Vagina (tissue), 2 donors: ENCODE data around the gene ZMIZ1. TPM values are rescaled to one million over a fixed set of nuclear protein-coding genes. Genes with fewer than 3 reads are reported as not detected.

Source experiments
- DNase-seq, 2 donors: peaks; one replicate each; pipeline ENCODE4 v3.0.0-alpha.2; 2017; ENCODE audit errors: extremely low spot score in 2 of 2
- H3K27ac ChIP-seq: fragments of 200-600 bp; sonication (generic); one replicate; pipeline ENCODE4 v1.5.1; 2019
- H3K27me3 ChIP-seq: fragments of 200-600 bp; sonication (generic); one replicate; pipeline ENCODE4 v1.5.1; 2019
- H3K36me3 ChIP-seq, 2 donors: fragments of 200-600 bp; sonication (generic); one replicate each; pipeline ENCODE4 v1.5.1; 2017 to 2019
- H3K4me1 ChIP-seq: fragments of 200-600 bp; sonication (generic); one replicate; pipeline ENCODE4 v1.5.1; 2019
- H3K4me3 ChIP-seq, 2 donors: fragments of 200-600 bp; sonication (generic); 1 replicate in 1 of 2; 2 replicates in 1 of 2; pipeline ENCODE4 v1.5.1; 2016 to 2019
- H3K9me3 ChIP-seq: fragments of 200-600 bp; sonication (generic); one replicate; pipeline ENCODE4 v1.5.1; 2019
- POLR2A ChIP-seq, 2 donors: fragments of 450-650 bp; IDR thresholded peaks; one replicate each; pipeline ENCODE4 v1.6.1; 2017; ENCODE audit warnings: antibody characterized with exemption in 2 of 2, mild to moderate bottlenecking in 2 of 2, moderate library complexity in 2 of 2
- POLR2AphosphoS5 ChIP-seq, 2 donors: sonication (generic); formaldehyde crosslinking; IDR thresholded peaks; one replicate each; pipeline ENCODE4 v1.9.0; 2017; ENCODE audit warnings: antibody characterized with exemption in 2 of 2, mild to moderate bottlenecking in 2 of 2, low read depth in 1 of 2; ENCODE audit not compliant: insufficient read depth in 1 of 2
- intact Hi-C: fragments of 100-400 bp; cut with DNase I; formaldehyde crosslinking; loops from one replicate; pipeline ENCODE4 v1.15.1; 2023
- total RNA-seq: library from RNA; depleted of rRNA; stranded (reverse); fragments of >200 nt; gene quantifications from one replicate; pipeline ENCODE4 v1.2.3, GENCODE V29; 2016
- TF ChIP-seq, protein P1 (sequence below), 3 experiments: fragments of 450-650 bp in 2 of 3; fragments of 200-600 bp in 1 of 3; sonication (generic) in 1 of 3; IDR thresholded peaks; one replicate each; pipeline ENCODE4 v1.5.1; 2017 to 2019; ENCODE audit warnings: antibody characterized with exemption in 3 of 3, mild to moderate bottlenecking in 2 of 3, moderate library complexity in 2 of 3

The ZMIZ1 gene
- total RNA-seq, 1 donor from 2014 or later, result 61.4 TPM

- peak overlapping the region; percentile 80 for H3K27ac ChIP-seq
- TF ChIP-seq POLR2A (IDR thresholded peaks at IDR 0.05) (no peak), POLR2AphosphoS5 (IDR thresholded peaks at IDR 0.05; ENCODE audit: insufficient read depth in 1 of 2, low read depth in 1 of 2) (peak in 1 of 2 donors; percentile 50)
- H3K4me1 ChIP-seq, result peaks cover 89% of the 10 kb centered on the region
- no peaks in the 10 kb centered on the region for H3K36me3 ChIP-seq
- peak overlapping the region; percentile 49 to 78 for H3K4me3 ChIP-seq
- intact Hi-C loops, result no loop called here
- H3K27me3 ChIP-seq, result no peaks in the 10 kb centered on the region
- H3K9me3 ChIP-seq, result no peaks in the 10 kb centered on the region
- DNase-seq, result no peak
Observed at GRCh38 chr10:79242620-79243152, 173.9 kb downstream of the ZMIZ1 start.

GRCh38 chr10:79243181-79244067 is 174.7 kb downstream of the ZMIZ1 start:
- Histone ChIP-seq H3K4me1 (peaks cover 89% of the 10 kb centered on the region), H3K36me3 (no peaks in the 10 kb centered on the region), H3K27me3 (no peaks in the 10 kb centered on the region), H3K9me3 (no peaks in the 10 kb centered on the region), H3K4me3 (peak overlapping the region; percentile 49 to 78), H3K27ac (peak overlapping the region; percentile 80)
- TF ChIP-seq, protein P1, sequence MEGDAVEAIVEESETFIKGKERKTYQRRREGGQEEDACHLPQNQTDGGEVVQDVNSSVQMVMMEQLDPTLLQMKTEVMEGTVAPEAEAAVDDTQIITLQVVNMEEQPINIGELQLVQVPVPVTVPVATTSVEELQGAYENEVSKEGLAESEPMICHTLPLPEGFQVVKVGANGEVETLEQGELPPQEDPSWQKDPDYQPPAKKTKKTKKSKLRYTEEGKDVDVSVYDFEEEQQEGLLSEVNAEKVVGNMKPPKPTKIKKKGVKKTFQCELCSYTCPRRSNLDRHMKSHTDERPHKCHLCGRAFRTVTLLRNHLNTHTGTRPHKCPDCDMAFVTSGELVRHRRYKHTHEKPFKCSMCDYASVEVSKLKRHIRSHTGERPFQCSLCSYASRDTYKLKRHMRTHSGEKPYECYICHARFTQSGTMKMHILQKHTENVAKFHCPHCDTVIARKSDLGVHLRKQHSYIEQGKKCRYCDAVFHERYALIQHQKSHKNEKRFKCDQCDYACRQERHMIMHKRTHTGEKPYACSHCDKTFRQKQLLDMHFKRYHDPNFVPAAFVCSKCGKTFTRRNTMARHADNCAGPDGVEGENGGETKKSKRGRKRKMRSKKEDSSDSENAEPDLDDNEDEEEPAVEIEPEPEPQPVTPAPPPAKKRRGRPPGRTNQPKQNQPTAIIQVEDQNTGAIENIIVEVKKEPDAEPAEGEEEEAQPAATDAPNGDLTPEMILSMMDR (IDR thresholded peaks at IDR 0.05), result no peak
- TF ChIP-seq POLR2AphosphoS5 (IDR thresholded peaks at IDR 0.05; ENCODE audit: insufficient read depth in 1 of 2, low read depth in 1 of 2) (peak in 1 of 2 donors; percentile 43), POLR2A (IDR thresholded peaks at IDR 0.05) (no peak)
- DNase-seq, result no peak
- intact Hi-C loops, result no loop called here

GRCh38 chr10:79244068-79244442 is 175.3 kb downstream of the ZMIZ1 start:
- no peaks in the 10 kb centered on the region for H3K36me3 ChIP-seq
- H3K4me1 ChIP-seq, result peaks cover 89% of the 10 kb centered on the region
- H3K4me3 ChIP-seq, result peak overlapping the region; percentile 49 to 78
- intact Hi-C loops, result no loop called here
- DNase-seq, result no peak
- H3K9me3 ChIP-seq, result no peaks in the 10 kb centered on the region
- no peaks in the 10 kb centered on the region for H3K27me3 ChIP-seq
- H3K27ac ChIP-seq, result peak overlapping the region; percentile 73
- TF ChIP-seq POLR2A (IDR thresholded peaks at IDR 0.05) (no peak), POLR2AphosphoS5 (IDR thresholded peaks at IDR 0.05; ENCODE audit: insufficient read depth in 1 of 2, low read depth in 1 of 2) (peak in 1 of 2 donors; percentile 24)

GRCh38 chr10:79244841-79245504 is 176.2 kb downstream of the ZMIZ1 start:
- DNase-seq, result no peak

DNA sequence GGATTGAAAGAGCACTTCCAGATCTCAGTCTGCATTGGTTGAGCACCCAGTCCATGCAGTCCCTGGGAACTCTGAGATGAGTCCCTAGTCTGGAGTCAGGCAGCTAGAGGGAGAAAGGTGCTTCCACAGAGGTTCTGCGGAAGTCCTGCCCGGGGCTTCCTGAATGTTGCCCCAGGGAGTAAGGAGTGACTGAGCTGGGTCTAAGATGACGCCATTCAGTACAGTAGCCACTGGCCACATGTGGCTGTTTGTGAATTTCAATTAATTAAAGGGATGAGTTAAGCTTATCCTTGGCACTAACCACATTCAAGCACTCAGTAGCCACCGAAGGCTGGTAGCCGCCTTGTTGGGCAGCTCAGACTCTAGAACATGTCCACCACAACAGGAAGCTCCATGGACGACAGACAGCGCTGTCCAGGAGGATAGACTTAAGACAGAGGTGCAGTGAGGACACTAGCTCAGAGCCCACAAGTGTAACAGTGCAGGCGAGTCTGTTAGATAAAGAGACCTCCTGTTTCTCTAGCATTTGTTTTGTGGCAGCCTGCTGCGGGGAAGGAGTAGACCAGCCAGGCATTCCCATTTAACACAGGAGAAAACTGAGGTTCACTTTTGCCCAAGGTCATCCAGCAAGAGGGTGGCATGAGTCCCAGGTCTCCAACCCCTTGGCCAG is 176.9 kb downstream of the ZMIZ1 start:
- no peaks in the 10 kb centered on the region for H3K27me3 ChIP-seq
- H3K4me1 ChIP-seq, result peaks cover 93% of the 10 kb centered on the region
- intact Hi-C loops, result no loop called here
- DNase-seq, result no peak
- no peaks in the 10 kb centered on the region for H3K36me3 ChIP-seq
- H3K4me3 ChIP-seq, result peak overlapping the region in 1 of 2 donors; percentile 15
- H3K27ac ChIP-seq, result peak overlapping the region; percentile 73
- TF ChIP-seq POLR2AphosphoS5 (IDR thresholded peaks at IDR 0.05; ENCODE audit: insufficient read depth in 1 of 2, low read depth in 1 of 2), result no peak
- TF ChIP-seq, protein P1 (IDR thresholded peaks at IDR 0.05), result no peak
- TF ChIP-seq POLR2A (IDR thresholded peaks at IDR 0.05), result peak in 1 of 2 donors; percentile 7
- no peaks in the 10 kb centered on the region for H3K9me3 ChIP-seq

More at GRCh38 chr10:79244841-79245504, 176.2 kb downstream of the ZMIZ1 start:
- H3K4me3 ChIP-seq, result no peak overlapping the region
- no peaks in the 10 kb centered on the region for H3K36me3 ChIP-seq
- H3K27ac ChIP-seq, result peak overlapping the region; percentile 73
- intact Hi-C loops, result no loop called here
- H3K4me1 ChIP-seq, result peaks cover 89% of the 10 kb centered on the region
- H3K9me3 ChIP-seq, result no peaks in the 10 kb centered on the region
- H3K27me3 ChIP-seq, result no peaks in the 10 kb centered on the region
- TF ChIP-seq, protein P1 (IDR thresholded peaks at IDR 0.05), result no peak
- TF ChIP-seq POLR2AphosphoS5 (IDR thresholded peaks at IDR 0.05; ENCODE audit: insufficient read depth in 1 of 2, low read depth in 1 of 2) (no peak), POLR2A (IDR thresholded peaks at IDR 0.05) (no peak)
